NB4 (cell line): Measurements from ENCODE around the gene MRPL10.

Experiments
- DNase-seq: peaks from one replicate; pipeline ENCODE4 v3.0.0; 2010; ENCODE audit warnings: low read depth
- H3K4me3 ChIP-seq: one replicate; pipeline ENCODE4 v1.5.1; 2011; ENCODE audit warnings: mild to moderate bottlenecking, low read depth, low read length, moderate library complexity
- MYC ChIP-seq: IDR thresholded peaks from 2 replicates; pipeline ENCODE4 v1.6.1; 2011; ENCODE audit warnings: low read depth, low read length
- POLR2A ChIP-seq: IDR thresholded peaks from 2 replicates; pipeline ENCODE4 v1.6.1; 2011; ENCODE audit warnings: mild to moderate bottlenecking; ENCODE audit not compliant: insufficient read length; ENCODE audit errors: extremely low read depth
- TF ChIP-seq, protein P1 (sequence below): IDR thresholded peaks from 2 replicates; pipeline ENCODE4 v1.6.1; 2011; ENCODE audit warnings: low read depth, low read length
- TF ChIP-seq, protein P2 (sequence below): IDR thresholded peaks from one replicate; pipeline ENCODE4 v1.5.1; 2012; ENCODE audit warnings: low read depth, low read length

MRPL10 gene

DNA sequence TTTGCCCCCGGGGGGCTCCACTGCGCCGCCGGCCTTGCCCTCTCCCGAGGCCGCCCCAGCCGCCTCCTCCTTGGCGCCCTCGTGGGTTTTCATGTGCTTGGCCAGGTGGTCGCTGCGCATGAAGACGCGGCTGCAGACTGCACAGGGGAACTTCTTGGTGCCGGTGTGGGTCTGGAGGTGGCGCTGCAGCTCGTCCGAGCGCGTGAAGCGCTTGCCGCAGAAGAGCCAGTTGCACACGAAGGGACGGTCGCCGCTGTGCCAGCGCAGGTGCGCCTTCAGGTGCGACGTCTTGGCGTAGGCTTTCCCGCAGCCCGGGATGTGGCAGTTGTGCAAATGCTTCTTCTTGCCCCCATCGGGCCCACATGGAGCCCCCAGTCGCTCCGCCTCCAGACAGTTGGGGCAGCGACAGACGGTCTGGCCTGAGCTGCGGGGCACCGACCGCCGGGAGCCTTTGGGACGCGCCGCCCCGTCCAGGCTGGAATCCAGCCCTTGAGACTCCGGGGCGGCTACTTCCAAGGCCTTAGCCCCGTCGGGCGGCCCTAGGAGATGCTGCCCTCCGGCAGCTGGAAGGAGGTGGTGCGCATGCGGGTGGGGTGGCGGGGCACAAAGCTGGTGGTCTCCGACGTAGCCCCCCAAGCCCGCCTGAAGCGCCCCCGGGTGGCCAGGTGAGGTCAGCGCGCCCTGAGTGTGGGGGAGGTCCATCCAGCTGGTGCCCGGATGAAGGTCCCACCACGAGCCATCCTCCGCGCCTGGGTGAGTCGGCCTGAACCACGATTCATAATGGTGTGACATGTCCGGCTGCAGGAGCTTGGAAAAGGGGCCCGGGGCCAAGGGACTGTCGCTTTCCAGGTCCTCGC is 16.2 kb upstream of the MRPL10 start:
- DNase-seq, result no peak
- H3K4me3 ChIP-seq, result no peak overlapping the region

DNA sequence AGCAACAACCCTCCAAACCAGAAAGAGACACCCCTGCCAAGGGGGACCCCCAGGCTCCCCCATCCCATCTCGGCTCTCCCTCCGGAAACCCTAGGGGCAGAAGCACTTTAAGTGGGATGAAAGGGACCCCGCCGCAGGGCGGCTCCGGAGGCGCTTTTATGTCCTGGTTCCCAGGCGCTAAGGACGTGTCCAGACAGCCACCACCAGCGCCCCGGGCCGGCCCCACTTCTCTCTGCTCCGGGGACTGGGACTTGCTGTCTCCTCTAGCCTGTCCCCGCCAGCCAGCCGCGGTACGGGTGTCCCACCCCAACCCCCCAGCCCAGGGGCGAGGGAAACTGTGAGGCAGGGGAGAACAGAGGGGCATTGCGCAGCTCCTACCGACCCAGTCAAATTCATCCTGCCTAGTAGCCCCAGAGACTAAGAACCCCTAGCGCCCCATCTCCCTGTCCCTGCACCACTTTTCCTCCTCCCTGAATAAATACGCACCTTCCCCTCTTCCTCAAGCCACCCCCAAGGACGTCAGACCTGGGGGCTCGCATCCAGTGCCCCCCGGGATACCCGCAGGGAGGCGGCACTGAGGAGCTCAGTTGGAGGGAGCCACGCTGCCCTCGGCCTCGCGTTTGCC is 15.5 kb upstream of the MRPL10 start:
- TF ChIP-seq POLR2A, result no peak
- no peak for TF ChIP-seq MYC
- TF ChIP-seq, protein P1, sequence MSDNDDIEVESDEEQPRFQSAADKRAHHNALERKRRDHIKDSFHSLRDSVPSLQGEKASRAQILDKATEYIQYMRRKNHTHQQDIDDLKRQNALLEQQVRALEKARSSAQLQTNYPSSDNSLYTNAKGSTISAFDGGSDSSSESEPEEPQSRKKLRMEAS, result no peak
- TF ChIP-seq, protein P2, sequence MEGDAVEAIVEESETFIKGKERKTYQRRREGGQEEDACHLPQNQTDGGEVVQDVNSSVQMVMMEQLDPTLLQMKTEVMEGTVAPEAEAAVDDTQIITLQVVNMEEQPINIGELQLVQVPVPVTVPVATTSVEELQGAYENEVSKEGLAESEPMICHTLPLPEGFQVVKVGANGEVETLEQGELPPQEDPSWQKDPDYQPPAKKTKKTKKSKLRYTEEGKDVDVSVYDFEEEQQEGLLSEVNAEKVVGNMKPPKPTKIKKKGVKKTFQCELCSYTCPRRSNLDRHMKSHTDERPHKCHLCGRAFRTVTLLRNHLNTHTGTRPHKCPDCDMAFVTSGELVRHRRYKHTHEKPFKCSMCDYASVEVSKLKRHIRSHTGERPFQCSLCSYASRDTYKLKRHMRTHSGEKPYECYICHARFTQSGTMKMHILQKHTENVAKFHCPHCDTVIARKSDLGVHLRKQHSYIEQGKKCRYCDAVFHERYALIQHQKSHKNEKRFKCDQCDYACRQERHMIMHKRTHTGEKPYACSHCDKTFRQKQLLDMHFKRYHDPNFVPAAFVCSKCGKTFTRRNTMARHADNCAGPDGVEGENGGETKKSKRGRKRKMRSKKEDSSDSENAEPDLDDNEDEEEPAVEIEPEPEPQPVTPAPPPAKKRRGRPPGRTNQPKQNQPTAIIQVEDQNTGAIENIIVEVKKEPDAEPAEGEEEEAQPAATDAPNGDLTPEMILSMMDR, result no peak
- no peak overlapping the region for H3K4me3 ChIP-seq
- no peak for DNase-seq

More for the DNA sequence above, 16.2 kb upstream of the MRPL10 start:
- TF ChIP-seq, protein P2, result no peak
- TF ChIP-seq, protein P1, result no peak
- no peak for TF ChIP-seq MYC
- no peak for TF ChIP-seq POLR2A

DNA sequence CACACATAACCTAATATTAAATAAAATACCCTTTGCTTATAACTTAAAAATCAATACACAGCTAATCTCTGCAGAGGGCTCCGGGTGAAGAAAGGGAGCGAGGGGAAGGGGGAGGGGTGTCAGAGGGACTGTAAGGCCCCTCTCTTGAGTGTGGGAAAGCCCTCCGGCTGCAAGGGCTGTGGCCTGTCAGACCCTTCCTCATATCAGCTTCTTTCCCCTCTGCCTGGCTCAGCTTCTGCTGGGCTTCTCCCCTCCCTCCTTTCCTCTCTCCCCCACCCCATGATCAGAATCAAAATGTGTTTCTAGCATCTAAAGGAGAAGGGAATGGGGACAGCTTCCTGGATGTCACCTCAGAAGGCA is 14.4 kb upstream of the MRPL10 start:
- TF ChIP-seq, protein P2, result no peak
- TF ChIP-seq, protein P1, result no peak
- TF ChIP-seq MYC (no peak), POLR2A (no peak)
- H3K4me3 ChIP-seq, result no peak overlapping the region
- DNase-seq, result no peak

DNA sequence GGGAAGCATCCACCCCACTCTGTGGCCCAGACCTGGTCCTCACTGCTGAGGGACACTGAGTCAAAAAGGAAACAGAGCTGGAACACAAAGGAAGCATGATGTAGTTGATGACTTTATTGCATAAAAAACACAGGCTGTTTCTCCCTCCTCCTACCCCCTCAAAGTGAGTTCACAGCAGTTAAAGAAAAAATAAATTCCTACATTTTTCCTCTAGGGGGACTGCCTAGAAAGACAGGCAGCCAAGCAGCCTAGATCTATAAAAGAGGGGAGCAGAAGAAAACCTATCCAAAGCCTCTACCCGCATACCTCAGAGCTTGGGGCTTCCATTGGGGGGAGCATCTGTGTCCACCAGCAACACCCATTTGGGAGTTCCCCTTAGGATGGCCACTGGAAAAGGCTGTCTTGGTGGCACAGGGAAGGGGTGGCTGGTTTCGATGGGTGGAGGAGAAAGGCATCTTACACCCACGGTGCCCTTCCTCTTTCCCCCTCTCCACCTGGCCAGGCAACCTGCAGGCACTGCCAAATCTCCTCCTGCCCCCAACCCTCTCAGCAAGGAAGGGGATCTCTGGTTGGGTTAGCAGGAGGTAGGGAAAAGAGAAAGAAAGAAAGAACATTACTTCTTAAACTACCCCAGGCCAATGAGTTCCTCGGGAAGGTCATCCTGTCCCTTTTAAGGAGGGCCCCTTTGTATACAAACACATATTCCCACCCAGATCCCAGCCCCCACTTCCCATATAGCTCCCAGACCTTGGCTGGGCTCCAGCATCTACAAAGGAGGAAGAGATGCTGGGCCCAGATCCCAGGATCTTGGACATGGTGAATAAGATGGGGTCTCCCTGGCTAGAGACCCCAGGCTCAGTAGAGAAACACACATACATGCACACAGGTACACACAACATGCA is 13.7 kb upstream of the MRPL10 start:
- H3K4me3 ChIP-seq, result no peak overlapping the region
- DNase-seq, result peak; percentile 30
- no peak for TF ChIP-seq POLR2A
- TF ChIP-seq, protein P2, result peak; percentile 41

DNA sequence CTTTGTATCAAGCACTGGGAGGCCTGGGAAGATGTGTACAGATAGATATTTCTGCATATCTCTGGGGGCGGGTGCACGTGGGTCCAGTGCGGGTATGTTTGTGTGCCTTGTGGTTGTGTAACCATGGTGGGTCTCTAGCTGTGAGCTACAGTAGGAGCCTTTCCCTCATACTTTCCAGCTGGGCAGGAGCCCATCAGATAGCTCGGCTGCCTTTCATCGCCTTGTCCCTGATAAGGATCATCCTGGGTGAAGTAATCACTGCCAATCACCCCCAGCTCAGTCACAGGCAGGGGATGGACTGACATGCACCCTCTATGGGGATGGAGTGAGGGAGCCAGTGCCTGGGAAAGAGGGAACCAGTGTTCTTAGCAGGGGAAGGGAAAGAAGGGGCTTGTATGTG is 12.9 kb upstream of the MRPL10 start:
- TF ChIP-seq MYC, result no peak
- TF ChIP-seq, protein P2, result no peak
- TF ChIP-seq POLR2A, result no peak
- TF ChIP-seq, protein P1, result no peak
- H3K4me3 ChIP-seq, result no peak overlapping the region
- no peak for DNase-seq
